HG03039 (cell line): Measurements from ENCODE around the gene HCN2.

Experiments
- ATAC-seq: cut with Tn5 transposase; IDR thresholded peaks from one replicate; pipeline ENCODE4 v1.9.1; 2021; ENCODE audit warnings: mild to moderate bottlenecking, moderate library complexity; ENCODE audit not compliant: unreplicated experiment

Gene HCN2

DNA sequence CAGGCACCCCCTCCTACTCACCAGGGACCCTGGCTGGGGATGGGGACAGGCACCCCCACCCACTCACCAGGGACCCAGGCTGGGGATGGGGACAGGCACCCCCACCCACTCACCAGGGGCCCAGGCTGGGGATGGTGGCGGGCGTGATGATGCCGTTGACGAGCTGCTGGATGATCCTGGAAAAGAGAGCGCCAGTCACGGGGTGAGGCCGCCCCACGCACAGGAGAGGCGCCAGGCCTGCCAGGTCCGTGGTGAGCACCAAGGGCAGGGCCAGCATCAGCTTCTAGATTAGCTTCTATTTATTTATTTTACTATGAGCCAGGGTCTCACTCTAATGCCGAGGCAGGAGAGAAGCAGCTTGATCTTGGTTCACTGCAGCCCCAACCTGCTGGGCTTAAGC is 60.4 kb downstream of the HCN2 start:
- no peak for ATAC-seq

DNA sequence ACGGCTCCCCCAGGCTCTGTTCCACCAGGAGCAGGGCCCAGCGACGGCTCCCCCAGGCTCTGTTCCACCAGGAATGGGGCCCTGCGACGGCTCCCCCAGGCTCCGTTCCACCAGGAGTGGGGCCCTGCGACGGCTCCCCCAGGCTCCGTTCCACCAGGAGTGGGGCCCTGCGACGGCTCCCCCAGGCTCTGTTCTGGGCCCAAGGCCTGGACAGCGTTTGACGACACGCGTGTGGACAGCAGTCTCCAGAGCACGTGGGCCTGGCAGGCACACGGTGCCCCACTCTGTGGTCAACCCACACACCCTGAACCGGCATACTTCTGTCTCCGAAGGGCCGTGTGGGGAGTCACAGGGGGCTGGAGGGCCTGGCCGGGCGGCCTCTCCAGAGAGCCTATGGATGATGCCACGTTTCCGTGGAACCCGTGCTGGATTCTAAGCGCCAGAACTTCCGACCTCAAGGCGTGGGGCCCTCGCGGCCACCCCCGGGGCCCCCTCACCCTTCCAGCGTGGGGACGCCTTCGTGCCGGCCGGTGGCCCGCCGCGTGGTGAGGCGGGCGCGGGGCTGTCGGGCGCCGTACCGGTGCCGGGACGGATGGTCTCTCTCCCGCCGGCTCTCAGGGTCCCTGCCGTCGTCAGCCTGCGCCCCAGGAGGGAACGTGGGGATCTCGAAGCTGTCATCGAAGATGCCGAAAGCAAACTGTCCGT is 61.6 kb downstream of the HCN2 start:
- no peak for ATAC-seq

DNA sequence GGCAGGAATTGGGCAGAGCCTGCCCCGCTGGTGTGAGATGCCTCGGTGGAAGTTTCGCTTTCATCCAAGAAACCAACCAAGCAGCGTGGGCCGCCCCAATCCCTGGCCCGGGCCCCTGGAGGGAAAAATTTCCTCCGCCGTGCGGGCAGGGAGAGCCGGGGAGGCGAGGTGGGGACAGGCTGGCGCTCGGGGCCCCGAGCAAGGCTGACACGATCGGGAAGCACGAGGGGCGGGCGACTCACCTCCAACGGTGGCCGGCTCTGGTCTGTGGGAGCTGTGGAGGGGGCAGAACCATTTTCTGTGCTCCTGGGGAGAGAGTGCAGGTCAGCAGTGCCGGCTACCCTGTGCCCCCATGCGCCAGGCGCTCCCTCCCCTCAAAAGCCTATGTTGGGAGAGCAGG is 62.3 kb downstream of the HCN2 start:
- ATAC-seq, result no peak

DNA sequence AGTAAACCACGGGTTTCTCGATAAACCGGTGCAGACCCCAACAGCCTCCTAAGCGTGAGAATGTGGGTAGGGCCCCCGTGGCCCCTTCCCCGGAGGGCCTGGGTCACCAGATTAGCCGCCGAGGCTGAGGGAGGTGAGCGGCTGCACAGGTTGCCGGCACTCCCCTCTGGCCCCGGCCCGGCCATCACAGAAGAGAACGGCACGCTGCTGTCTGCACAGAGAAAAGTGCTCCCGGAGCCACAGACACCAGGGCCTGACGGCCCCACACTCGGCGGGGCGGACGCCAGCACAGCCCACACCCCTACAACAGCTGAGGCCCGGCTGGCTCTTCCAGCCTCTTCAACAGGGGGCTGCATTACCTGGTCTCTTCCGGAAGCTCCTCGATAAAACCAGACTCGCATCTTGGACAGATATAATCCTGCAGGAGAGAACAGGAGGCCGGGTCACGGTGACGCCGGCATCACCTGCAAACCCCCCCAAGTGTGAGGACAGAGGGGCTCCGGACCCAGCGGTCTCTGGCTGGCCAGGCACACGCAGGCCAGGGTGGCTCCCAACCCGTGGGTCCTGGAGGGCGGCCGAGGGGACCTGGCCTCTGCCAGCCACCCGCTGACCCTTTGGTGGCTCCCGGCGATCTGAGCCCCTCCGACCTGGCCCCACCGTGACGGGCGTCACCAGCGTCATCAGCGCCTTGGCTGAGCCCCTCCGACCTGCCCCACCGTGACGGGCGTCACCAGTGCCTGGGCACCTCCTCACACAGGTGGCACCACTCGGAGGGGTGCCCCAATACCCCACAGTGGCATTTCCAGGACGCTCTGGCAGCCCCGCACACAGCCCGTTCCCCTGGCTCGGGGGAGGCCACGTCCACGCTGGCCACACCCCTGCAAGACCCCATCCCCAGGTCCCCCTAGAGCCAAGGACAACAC is 63.0 kb downstream of the HCN2 start:
- ATAC-seq, result no peak

DNA sequence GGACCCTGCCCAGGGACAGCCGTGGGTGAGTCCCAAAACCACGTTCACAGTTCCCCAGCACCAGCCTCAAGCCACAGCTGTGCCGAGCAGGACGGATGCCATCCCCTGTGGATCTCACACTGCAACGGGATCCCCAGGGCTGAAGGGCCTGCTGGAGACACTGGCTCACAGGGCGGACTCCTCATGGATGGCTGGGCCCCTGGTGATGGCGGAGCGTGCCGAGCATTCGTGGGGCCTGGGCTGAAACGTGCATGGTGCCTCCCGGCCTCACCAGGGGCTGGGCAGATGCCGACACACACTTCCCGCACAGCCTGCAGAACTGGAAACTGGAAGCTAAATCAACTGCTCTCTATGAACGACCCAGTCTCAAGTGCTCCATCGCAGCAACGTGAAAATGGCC is 63.7 kb downstream of the HCN2 start:
- no peak for ATAC-seq

DNA sequence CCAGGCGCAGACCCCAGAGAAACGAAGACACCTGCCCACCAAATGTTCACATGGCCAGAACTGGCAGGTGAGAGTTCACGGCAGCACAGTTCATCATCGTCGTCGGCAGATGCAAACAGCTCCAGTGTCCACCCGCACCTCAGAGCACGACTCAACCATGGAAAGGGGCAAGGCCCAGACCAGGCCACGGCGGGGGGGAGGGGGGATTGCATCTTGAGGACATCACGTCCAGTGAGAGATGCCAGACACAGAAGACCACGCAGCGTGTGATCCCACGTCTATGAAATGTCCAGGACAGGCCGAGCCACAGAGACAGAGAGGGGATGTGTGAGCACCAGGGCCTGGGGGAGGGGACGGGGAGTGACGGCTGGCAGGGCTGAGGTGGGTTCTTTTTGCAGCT is 66.0 kb downstream of the HCN2 start:
- no peak for ATAC-seq

DNA sequence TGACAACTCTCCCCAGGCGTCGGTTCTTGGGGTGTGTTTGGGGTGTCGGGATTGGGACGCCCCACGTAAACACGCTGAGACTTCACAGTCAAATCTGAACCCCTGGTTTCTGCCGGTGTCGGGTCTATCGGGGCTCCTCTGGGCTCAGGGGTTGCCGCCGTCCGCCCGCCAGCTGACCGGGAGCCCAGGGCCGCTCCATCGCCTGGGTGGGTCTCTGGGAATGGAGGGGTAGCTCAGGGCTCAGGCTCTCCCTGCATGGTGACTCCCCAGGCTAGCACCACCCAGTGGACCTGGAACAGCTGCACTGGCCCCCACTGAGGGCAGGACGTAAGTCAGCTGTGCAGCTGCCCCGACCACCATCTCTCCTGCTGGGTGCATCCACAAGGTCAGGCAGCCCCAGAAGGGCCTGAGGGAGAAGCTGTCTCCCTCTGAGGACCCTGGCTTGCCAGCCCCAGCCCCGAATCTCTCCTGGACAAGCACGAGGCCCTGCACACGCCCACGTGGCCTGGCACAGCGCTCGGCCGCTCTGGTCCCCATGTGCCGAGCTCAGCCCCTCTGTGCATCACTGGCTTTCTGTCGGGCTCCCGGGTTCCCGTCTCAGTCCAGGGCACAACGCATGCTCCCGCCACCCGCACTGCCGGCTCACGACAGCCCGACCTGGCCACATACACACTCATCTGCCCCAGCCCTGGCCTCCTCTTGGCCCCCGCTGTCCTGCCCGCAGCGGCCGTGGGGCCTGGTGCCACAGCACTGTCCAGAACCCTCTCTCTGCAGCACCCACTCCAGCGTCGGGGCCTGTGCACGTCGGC is 67.3 kb downstream of the HCN2 start:
- no peak for ATAC-seq

DNA sequence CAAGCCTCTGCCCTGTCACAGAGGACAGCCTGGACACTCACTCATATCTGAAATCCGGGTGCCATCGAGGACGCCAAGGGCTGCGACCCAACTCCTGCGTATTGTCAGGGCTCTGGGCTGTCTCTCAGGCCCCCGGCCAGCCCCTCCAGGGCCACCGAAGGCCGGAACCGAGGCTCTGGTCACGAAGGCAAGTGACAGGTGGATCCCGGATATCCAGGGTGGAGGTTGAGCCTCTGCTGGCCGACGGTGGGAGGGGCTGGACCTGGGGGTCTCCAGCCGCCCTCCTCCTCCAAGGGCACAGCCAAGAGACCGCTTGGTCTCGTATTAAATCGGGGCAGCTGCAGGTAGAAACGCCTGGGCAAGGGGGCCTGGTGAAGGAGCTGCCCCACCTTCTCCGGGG is 67.9 kb downstream of the HCN2 start:
- no peak for ATAC-seq

DNA sequence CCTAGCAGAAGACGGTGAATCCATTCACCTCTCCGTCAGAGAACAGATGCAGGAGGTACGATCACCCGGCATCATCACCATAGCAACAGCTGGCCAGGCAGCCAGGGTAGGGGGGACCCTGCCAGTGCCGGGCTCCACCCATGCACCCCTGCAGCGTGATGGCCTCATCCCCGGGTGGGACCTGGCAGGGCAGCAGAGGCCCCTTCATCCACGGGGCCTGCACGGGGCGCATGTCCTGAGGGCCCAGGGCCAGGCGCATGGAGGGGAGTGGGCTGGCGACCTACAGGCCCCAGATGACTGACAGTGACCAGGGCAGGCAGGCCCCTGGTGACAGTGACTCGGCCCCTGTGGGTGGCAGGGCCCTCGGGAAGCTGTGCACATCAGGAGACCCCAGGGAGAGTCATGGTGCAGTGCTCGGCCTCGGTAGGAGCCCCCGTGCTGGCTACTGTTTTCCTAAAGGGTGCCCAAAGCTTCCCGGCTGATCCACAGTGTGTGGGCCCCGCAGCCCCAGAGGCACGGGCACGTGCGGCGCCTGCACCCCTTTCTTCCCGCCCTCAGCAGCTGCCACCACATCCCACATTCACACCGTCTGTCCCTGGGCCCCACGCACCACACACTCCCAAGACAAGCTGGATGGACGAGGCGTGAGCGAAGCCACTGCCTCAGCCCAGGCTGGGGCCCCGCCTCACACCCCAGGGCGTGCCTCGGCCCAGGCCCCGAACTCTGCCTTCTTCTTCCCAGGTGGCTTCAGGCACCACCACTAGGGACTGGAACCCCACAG is 68.6 kb downstream of the HCN2 start:
- ATAC-seq, result no peak

DNA sequence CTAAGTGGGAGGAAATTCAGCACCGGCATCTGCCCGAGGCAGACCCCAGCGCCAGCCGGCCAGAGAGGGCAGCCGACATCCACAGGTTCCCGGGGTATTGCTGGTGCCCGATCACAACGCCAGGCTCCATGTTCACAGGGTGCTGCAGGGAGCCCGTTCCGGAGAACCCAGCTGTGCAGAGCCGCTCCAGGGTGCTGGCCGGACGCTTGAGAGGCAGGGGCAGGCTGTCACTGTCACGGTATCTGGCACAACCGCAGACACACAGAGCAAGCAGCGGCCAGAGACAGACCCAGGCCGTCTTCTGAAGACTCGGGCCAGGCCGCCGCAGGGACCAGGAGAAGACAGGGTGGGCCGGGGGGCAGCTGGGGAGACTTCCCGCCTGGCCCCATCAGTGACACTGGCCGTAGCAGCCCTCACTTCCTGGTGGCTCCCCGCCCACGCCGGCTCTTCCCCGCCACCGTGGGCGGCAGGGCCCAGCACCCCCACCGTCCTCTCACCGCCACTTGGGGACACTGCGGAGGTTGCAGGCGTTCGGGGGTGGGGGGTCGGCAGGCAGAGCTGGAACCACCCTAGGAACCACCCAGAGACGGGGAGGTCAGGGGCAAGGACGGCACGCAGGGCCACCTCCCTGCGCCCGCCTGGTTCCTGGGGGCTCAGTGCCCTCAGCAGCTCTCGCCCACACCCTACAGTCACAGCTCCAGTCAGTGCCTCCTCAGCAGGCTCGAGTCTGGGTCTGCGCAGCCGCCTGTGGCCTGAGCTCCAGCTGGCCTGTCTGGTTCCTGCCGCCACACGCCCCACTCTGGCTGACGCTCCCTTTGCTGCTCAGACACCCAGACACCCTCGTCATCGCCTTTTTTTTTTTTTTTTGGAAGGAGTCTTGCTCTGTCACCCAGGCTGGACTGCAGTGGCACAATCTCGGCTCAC is 69.5 kb downstream of the HCN2 start:
- no peak for ATAC-seq

DNA sequence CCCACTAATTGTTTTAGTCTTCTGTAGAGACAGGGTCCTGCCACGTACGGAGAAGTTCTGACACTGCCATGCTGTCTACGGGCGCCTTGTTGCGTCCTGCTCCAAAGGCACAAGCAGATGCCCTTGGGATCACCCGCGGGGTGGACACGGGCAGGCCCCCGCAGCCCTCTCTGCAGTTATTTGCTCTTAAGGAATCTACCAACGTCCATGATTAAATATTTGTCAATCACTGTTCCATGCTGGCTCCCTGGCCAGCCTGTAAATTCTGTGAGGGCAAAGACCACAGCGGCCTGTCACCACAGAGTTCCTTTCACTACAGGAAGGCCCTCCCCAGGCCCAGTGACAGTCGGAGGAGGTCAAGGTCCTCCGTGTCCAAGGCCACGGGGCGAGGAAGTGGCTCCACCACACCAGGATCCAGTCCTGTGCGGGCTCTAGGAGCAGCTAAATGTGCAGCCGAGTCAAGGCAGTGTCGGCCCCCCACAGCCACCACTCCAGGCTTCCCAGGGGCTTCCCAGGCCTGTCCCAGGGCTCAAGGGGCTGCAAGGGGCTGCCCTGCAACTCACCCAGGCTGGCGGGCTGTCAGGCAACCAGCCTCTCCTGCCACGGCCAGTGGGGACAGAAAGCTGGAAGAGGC is 71.2 kb downstream of the HCN2 start:
- ATAC-seq, result no peak

DNA sequence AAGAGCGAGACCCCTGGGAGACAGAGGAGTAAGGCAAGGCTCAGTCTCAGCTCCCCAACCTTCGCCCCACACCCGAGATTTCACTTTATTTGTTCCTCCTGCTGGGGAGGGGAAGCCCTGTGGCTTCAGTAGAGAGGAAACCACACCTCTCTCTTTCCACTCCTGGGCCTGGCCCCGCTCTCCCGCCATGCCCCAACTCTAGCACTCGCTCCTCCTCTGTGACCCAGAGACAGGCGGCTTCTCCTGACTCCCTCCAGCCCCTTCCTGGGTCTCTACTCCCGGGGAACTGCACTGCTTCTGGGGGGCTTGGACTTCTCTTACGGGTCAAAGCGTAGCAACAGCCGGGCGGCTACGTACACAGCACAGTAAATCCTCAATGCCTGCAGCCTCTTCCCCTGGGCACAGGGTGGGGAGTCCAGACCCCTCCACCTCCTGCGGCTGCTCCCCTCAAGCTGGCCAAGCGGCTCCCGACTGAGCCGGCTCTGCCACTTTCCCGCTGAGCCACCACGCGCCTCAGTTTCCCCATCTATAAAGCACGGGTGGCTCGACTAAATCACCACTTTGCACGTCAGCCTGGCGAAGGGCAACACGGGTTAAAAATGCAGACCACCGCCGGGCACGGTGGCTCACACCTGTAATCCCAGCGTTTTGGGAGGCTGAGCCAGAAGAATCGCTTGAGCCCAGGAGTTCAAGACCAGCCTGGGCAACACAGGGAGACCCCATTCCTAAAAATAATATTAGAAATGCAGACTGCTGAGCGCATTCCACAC is 71.9 kb downstream of the HCN2 start:
- no peak for ATAC-seq

DNA sequence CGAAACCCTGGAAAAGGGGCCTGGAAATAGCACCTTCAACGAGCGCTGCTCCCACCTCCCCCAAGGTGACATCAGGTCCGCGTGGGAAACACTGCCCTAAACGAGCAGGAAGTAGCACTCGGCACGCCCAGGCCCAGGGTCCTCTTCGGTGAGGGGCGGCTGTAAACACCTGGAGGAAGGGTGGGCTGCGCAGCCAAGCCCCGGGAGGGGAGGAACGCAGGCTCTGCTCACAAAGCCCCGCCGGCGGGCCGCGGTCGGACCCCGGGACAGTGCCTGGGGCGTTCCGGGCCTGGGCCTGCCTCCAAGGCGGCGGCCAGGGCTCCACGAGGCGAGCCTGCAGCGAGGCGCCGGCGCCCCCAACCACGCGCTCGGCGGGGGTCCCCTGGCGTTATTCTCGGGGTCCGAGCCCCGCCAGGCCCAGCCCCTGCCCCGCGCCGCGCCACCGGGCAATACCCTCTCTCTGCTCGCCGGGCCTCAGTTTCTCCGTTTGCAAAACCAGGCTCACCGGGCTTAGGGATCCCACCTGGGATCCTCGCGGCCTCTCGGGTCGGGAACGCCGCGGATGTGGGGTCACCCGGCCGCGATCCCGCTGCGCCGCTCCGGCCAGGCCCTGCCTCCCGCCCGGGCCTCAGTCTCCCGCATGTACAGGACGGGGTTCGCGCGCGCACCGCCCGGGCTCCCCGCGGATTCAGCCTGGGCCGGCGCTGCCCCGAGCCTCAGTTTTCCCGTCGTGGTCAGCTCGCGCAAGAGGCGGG is 72.7 kb downstream of the HCN2 start:
- peak; percentile 13 for ATAC-seq

DNA sequence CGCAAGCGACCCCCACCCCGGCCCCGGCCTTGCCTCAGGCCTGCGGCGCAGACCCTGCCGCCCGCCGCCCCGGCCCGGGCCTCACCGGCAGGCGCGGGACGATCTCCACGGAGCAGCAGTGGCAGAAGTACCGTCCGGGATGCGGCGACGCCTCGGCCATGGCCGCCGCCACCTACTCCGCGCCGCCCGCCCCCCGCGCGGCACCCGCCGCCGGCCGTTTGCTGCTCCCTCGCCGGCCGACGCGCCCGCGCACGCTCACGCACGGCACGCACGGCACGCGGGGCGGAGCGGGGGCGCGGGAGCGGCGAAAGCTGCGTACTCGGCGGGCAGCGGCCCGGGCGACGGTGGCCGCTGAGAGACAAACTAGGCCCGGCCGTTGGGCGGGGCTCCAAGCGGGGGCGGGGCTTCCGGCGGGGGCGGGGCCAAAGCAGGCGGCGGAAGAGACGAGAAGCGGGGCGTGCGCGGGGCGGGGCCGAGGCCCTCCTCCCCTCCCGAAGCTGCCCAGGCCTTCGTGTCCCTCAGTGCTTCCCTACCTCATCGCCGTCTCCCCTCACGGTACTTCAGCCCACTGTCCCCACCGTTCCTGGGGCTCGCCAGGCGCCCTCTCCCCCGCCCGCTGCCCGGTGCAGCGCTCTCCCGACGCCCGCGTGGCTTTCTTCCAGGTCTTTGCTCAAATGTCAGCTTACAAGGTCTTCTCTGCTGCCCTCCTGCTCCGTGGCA is 73.4 kb downstream of the HCN2 start, which contains the start of gene RNF126:
RNF126 (minus strand) TSS at position 253 of the 720 bp plus-strand sequence; CDS start at position 160, 93 bp downstream.
- peak; percentile 47 for ATAC-seq

DNA sequence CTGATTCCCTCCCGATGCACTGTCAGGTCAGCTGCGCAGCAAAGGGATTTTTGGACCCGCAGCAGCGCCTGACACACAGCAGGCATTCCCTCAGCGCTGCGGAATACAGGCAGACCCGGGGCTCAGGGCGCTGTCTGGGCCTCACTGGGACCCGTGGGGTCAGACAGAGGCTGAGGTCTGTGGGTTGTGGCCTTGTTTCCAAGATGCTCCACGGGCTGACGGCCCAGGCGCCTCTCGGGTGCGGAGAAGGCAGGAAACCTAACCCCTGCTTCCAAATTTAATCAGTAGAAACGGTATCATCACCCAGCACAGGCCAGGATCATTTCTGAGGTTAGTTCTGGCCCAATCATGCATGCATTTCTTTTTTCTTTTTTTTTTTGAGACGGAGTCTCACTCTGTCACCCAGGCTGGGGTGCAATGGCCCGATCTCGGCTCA is 74.0 kb downstream of the HCN2 start:
- no peak for ATAC-seq

DNA sequence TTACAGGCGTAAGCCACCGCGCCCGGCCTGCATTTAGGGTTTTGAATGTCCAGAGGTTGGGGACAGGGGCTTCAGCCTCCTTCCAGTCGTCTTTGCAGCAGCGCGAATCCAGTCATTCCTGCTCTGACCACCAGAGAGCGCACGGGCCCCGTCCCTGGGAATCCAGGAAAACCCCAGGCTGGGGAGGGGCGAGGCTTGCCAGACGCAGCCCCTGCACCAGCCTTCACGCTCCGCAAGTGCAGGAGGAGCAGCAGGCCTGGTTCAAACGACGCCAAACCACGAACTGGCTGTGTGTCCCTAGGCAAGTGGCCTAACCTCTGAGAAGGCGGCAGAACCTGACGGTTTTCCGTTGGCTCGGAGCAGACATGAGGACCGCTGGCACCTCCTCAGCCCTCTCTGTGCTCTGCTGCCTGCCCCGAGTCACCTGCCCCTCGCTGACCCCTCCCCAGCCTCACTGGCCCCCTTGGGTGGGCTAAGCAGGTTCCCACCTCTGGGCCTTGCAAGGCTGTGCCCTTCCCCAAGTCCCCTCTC is 75.3 kb downstream of the HCN2 start:
- no peak for ATAC-seq
